ENCODE results near the gene MEN1. TPM values are rescaled to one million over a fixed set of nuclear protein-coding genes. Genes with fewer than 3 reads are reported as not detected.

Gene MEN1
- total RNA-seq, 6 donors from 2014 or later = 15.4 to 47.1 (median 24.4) TPM

GRCh38 chr11:64839887-64840782 is 29.8 kb upstream of the MEN1 start:
- TF ChIP-seq, protein P1, sequence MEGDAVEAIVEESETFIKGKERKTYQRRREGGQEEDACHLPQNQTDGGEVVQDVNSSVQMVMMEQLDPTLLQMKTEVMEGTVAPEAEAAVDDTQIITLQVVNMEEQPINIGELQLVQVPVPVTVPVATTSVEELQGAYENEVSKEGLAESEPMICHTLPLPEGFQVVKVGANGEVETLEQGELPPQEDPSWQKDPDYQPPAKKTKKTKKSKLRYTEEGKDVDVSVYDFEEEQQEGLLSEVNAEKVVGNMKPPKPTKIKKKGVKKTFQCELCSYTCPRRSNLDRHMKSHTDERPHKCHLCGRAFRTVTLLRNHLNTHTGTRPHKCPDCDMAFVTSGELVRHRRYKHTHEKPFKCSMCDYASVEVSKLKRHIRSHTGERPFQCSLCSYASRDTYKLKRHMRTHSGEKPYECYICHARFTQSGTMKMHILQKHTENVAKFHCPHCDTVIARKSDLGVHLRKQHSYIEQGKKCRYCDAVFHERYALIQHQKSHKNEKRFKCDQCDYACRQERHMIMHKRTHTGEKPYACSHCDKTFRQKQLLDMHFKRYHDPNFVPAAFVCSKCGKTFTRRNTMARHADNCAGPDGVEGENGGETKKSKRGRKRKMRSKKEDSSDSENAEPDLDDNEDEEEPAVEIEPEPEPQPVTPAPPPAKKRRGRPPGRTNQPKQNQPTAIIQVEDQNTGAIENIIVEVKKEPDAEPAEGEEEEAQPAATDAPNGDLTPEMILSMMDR (IDR thresholded peaks at IDR 0.05) = no peak
- TF ChIP-seq EP300 (IDR thresholded peaks at IDR 0.05) = no peak
- no peak for TF ChIP-seq POLR2A (IDR thresholded peaks at IDR 0.05)
- TF ChIP-seq POLR2AphosphoS5 (IDR thresholded peaks at IDR 0.05) = no peak
- 89 to 95% methylated on average over 17 to 24 of the region's 24 CpGs for WGBS, 2 donors
- Histone ChIP-seq H3K4me1 (peaks cover 5 to 28% (median 21%) of the 10 kb centered on the region in 4 donors), H3K27ac (no peak overlapping the region), H3K36me3 (peaks cover 0 to 32% (median 19%) of the 10 kb centered on the region in 4 donors), H3K27me3 (no peaks in the 10 kb centered on the region), H3K9me3 (no peaks in the 10 kb centered on the region), H3K4me3 (no peak overlapping the region)
- no peak for ATAC-seq (ENCODE audit: low FRiP score in 2 of 2)
- DNase-seq = peak in 1 of 2 donors; percentile 75

DNA sequence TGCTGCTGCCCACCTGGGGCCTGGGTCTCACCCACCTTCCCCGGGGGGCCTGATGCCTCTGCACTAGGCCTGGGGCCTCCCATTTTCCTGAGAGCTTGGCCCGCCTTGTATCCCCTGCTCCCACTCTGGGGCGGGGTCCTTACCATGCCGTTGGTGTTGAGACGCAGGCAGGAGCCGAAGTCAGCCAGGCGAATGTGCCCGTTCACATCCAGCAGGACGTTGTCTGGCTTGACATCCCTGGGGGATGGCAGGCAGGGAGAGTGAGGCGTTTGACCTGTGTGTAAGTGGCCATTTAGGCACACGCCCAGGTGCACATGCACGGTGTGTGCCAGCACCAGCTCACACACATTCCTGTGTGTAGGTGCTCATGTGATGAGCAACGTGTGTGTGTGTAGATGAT is 29.0 kb upstream of the MEN1 start:
- no peaks in the 10 kb centered on the region for H3K9me3 ChIP-seq
- no peak overlapping the region for H3K4me3 ChIP-seq
- no peak overlapping the region for H3K27ac ChIP-seq
- no peaks in the 10 kb centered on the region for H3K27me3 ChIP-seq
- TF ChIP-seq POLR2A (IDR thresholded peaks at IDR 0.05) = no peak
- TF ChIP-seq, protein P1 (IDR thresholded peaks at IDR 0.05) = no peak
- no peak for TF ChIP-seq EP300 (IDR thresholded peaks at IDR 0.05)
- ATAC-seq (ENCODE audit: low FRiP score in 2 of 2) (no peak), DNase-seq (no peak)
- peaks cover 0 to 22% (median 16%) of the 10 kb centered on the region in 4 donors for H3K4me1 ChIP-seq
- WGBS, 2 donors = 92 to 95% methylated on average over 5 to 13 of the region's 13 CpGs
- peaks cover 0 to 36% (median 22%) of the 10 kb centered on the region in 4 donors for H3K36me3 ChIP-seq

DNA sequence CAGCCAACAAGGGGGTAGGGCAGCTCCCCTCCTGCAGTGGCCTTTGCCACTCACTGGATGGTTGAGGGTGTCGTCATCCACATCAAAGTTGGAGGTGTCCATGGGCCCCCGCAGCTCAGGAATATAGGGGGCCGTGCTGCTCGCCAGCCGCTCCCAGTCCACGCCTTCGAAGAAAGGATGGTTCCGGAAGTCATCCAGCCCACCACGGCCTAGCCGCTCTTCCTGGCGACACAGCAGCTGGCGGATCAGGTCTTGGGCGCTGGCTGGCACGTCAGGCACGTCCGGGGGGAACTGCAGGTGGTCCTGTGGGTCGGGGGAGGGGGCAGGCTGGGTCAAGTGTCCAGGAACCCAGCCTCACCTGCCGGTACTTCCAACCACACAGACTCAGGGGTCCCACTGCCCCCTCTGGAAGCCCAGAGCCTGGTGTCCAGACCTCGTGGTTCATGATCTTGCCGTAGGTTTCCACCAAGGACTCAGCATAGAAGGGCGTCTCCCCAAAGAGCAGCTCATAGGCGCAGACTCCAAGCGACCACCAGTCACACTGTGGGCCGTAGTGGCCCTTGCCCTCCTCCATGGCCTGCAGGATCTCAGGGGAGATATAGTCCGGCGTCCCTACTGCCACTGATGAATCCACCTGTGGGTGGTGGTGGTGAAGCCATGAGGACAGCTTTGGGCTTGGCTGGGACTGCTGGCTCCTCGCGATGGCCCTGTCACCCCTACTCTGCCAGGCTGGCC is 28.4 kb upstream of the MEN1 start:
- Histone ChIP-seq H3K4me3 (no peak overlapping the region), H3K36me3 (peaks cover 0 to 41% (median 25%) of the 10 kb centered on the region in 4 donors), H3K27ac (no peak overlapping the region), H3K4me1 (peaks cover 0 to 17% (median 11%) of the 10 kb centered on the region in 4 donors), H3K9me3 (no peaks in the 10 kb centered on the region), H3K27me3 (no peaks in the 10 kb centered on the region)
- TF ChIP-seq, protein P1 (IDR thresholded peaks at IDR 0.05) = no peak
- no peak for TF ChIP-seq POLR2A (IDR thresholded peaks at IDR 0.05)
- no peak for TF ChIP-seq POLR2AphosphoS5 (IDR thresholded peaks at IDR 0.05)
- TF ChIP-seq EP300 (IDR thresholded peaks at IDR 0.05) = no peak
- ATAC-seq (ENCODE audit: low FRiP score in 2 of 2) = no peak
- peak in 1 of 2 donors; percentile 49 for DNase-seq
- 91 to 93% methylated on average over 13 to 28 of the region's 28 CpGs for WGBS, 2 donors

GRCh38 chr11:64837887-64838351 is 27.6 kb upstream of the MEN1 start:
- TF ChIP-seq, protein P1 (IDR thresholded peaks at IDR 0.05) = no peak
- TF ChIP-seq POLR2A (IDR thresholded peaks at IDR 0.05) (no peak), POLR2AphosphoS5 (IDR thresholded peaks at IDR 0.05) (no peak), EP300 (IDR thresholded peaks at IDR 0.05) (no peak)
- 94 to 96% methylated on average over 6 to 9 of the region's 10 CpGs for WGBS, 2 donors
- no peaks in the 10 kb centered on the region for H3K9me3 ChIP-seq
- no peak overlapping the region for H3K4me3 ChIP-seq
- DNase-seq = peak in 1 of 2 donors; percentile 57
- peaks cover 0 to 50% (median 29%) of the 10 kb centered on the region in 4 donors for H3K36me3 ChIP-seq
- no peak overlapping the region for H3K27ac ChIP-seq
- no peak for ATAC-seq (ENCODE audit: low FRiP score in 2 of 2)
- no peaks in the 10 kb centered on the region for H3K27me3 ChIP-seq
- peaks cover 0 to 9% (median 7%) of the 10 kb centered on the region in 4 donors for H3K4me1 ChIP-seq

All from upper lobe of left lung (tissue), 6 donors.